Liver (tissue), 9 donors: ENCODE data around the gene KRT75. TPM values are rescaled to one million over a fixed set of nuclear protein-coding genes. Genes with fewer than 3 reads are reported as not detected.

Experiments used
- DNase-seq: peaks from one replicate; pipeline ENCODE4 v3.0.0-alpha.2; 2017; ENCODE audit warnings: low spot score
- H3K27ac ChIP-seq, 2 donors: one replicate each; pipeline ENCODE4 v1.7.0; 2013; ENCODE audit warnings: inconsistent platforms in 2 of 2, low read length in 2 of 2, control low read depth in 1 of 2, low read depth in 1 of 2, mild to moderate bottlenecking in 1 of 2
- H3K27me3 ChIP-seq, 4 donors: one replicate each; pipeline versions ENCODE4 v1.6.1 to v1.7.0; 2013; ENCODE audit warnings: low read length in 3 of 4, inconsistent platforms in 1 of 4, mild to moderate bottlenecking in 1 of 4, moderate library complexity in 1 of 4; ENCODE audit not compliant: control insufficient read depth in 4 of 4, insufficient read depth in 4 of 4
- H3K36me3 ChIP-seq, 4 donors: one replicate each; pipeline versions ENCODE4 v1.6.1 to v1.7.0; 2013; ENCODE audit warnings: low read length in 3 of 4, mild to moderate bottlenecking in 3 of 4, low read depth in 1 of 4, moderate library complexity in 1 of 4; ENCODE audit not compliant: control insufficient read depth in 4 of 4, insufficient read depth in 3 of 4
- H3K4me1 ChIP-seq, 4 donors: one replicate each; pipeline versions ENCODE4 v1.6.1 to v1.7.0; 2013; ENCODE audit warnings: low read length in 3 of 4, mild to moderate bottlenecking in 3 of 4, moderate library complexity in 1 of 4; ENCODE audit not compliant: control insufficient read depth in 4 of 4, insufficient read depth in 4 of 4
- H3K4me3 ChIP-seq, 3 donors: one replicate each; pipeline versions ENCODE4 v1.6.1 to v1.7.0; 2013; ENCODE audit warnings: low read length in 3 of 3, control low read depth in 1 of 3, low read depth in 1 of 3, mild to moderate bottlenecking in 1 of 3
- H3K9ac ChIP-seq, 2 donors: one replicate each; pipeline ENCODE4 v1.7.0; 2013; ENCODE audit warnings: low read length in 2 of 2, mild to moderate bottlenecking in 2 of 2, moderate library complexity in 2 of 2, control low read depth in 1 of 2, low read depth in 1 of 2
- H3K9me3 ChIP-seq, 4 donors: one replicate each; pipeline versions ENCODE4 v1.6.1 to v1.7.0; 2013; ENCODE audit warnings: low read length in 3 of 4; ENCODE audit not compliant: control insufficient read depth in 4 of 4
- ATF3 ChIP-seq: IDR thresholded peaks from 2 replicates; pipeline ENCODE4 v1.6.1; 2016; ENCODE audit warnings: antibody characterized with exemption
- EGR1 ChIP-seq, 2 donors: IDR thresholded peaks; 2 replicates each; pipeline ENCODE4 v1.6.1; 2016 to 2018; ENCODE audit warnings: antibody characterized with exemption in 2 of 2, low read depth in 2 of 2
- FOXA1 ChIP-seq: IDR thresholded peaks from 2 replicates; pipeline ENCODE4 v1.6.1; 2016; ENCODE audit warnings: antibody characterized with exemption
- FOXA2 ChIP-seq: IDR thresholded peaks from 2 replicates; pipeline ENCODE4 v1.6.1; 2016; ENCODE audit warnings: antibody characterized with exemption
- HNF4A ChIP-seq, 2 donors: conservative IDR thresholded peaks; 2 replicates each; pipeline ENCODE4 v1.6.1; 2016; ENCODE audit warnings: antibody characterized with exemption in 2 of 2, mild to moderate bottlenecking in 2 of 2
- HNF4G ChIP-seq: IDR thresholded peaks from 2 replicates; pipeline ENCODE4 v1.6.1; 2016; ENCODE audit warnings: antibody characterized with exemption
- JUND ChIP-seq, 2 donors: IDR thresholded peaks; 2 replicates each; pipeline ENCODE4 v1.6.1; 2016; ENCODE audit warnings: antibody characterized with exemption in 2 of 2
- MAX ChIP-seq: IDR thresholded peaks from 2 replicates; pipeline ENCODE4 v1.6.1; 2016; ENCODE audit warnings: antibody characterized with exemption
- NR2F2 ChIP-seq: IDR thresholded peaks from 2 replicates; pipeline ENCODE4 v1.6.1; 2016; ENCODE audit warnings: antibody characterized with exemption
- RAD21 ChIP-seq, 2 donors: IDR thresholded peaks; 2 replicates each; pipeline ENCODE4 v1.6.1; 2016; ENCODE audit warnings: antibody characterized with exemption in 2 of 2, mild to moderate bottlenecking in 2 of 2
- RXRA ChIP-seq, 2 donors: IDR thresholded peaks; 2 replicates each; pipeline ENCODE4 v1.6.1; 2017 to 2018; ENCODE audit warnings: antibody characterized with exemption in 2 of 2, mild to moderate bottlenecking in 1 of 2
- SP1 ChIP-seq: IDR thresholded peaks from 2 replicates; pipeline ENCODE4 v1.6.1; 2018; ENCODE audit warnings: antibody characterized with exemption, mild to moderate bottlenecking
- TAF1 ChIP-seq: conservative IDR thresholded peaks from 2 replicates; pipeline ENCODE4 v1.6.1; 2016; ENCODE audit warnings: antibody characterized with exemption, mild to moderate bottlenecking
- YY1 ChIP-seq: IDR thresholded peaks from 2 replicates; pipeline ENCODE4 v1.6.1; 2016; ENCODE audit warnings: antibody characterized with exemption, mild to moderate bottlenecking
- WGBS: extraction: QIAGEN DNeasy Blood & Tissue Kit; methylation state at CpG from one replicate; pipeline ENCODE4 v1.1.7; 2013; 5-methylcytosine and 5-hydroxymethylcytosine counted together
- polyA plus RNA-seq, 2 donors: library from polyadenylated mRNA; stranded (reverse) in 1 of 2; unstranded in 1 of 2; fragments of 200-250 nt in 1 of 2; fragments of >200 nt in 1 of 2; fragmentation: Nextera tagmentation in 1 of 2; extraction: Ambion mirVana in 1 of 2; gene quantifications; one replicate each; pipeline versions ENCODE4 v1.2.1 to v1.2.3, GENCODE V29; 2013 to 2015
- total RNA-seq, 2 donors: library from RNA; depleted of rRNA; stranded (reverse); fragments of >200 nt; gene quantifications; one replicate each; pipeline ENCODE4 v1.2.3, GENCODE V29; 2014
- TF ChIP-seq, protein P1 (sequence below): fragments of 150-350 bp; IDR thresholded peaks from 2 replicates; pipeline ENCODE4 v1.5.1; 2017; ENCODE audit warnings: improper control_type of control experiment, low read depth, low read length; ENCODE audit not compliant: missing input control
- TF ChIP-seq, protein P2 (sequence below): IDR thresholded peaks from 2 replicates; pipeline ENCODE4 v1.6.1; 2016; ENCODE audit warnings: antibody characterized with exemption
- donor health status: healthy.
- donor health status: healthy.
- donor health status: healthy.
- donor health status: healthy.
- donor health status: healthy.

Gene KRT75
- total and polyA plus RNA-seq, 4 donors: not detected

GRCh38 chr12:52423661-52424500, 10.3 kb downstream of the KRT75 start:
- TF ChIP-seq RXRA (IDR thresholded peaks at IDR 0.05) (no peak), FOXA1 (no peak), HNF4A (conservative IDR thresholded peaks at IDR 0.05) (no peak), YY1 (no peak), RAD21 (IDR thresholded peaks at IDR 0.05) (no peak), MAX (no peak), NR2F2 (no peak), TAF1 (no peak)
- peaks cover 0 to 5% (median 0%) of the 10 kb centered on the region in 4 donors for H3K27me3 ChIP-seq
- H3K9me3 ChIP-seq: no peaks in the 10 kb centered on the region
- DNase-seq: no peak
- no peaks in the 10 kb centered on the region for H3K36me3 ChIP-seq
- no peak overlapping the region for H3K27ac ChIP-seq
- WGBS: 78% methylated on average over 11 of the region's 11 CpGs
- no peak overlapping the region for H3K4me3 ChIP-seq
- H3K4me1 ChIP-seq: no peaks in the 10 kb centered on the region
- no peak overlapping the region for H3K9ac ChIP-seq

GRCh38 chr12:52423035-52423434, 11.1 kb downstream of the KRT75 start:
- Histone ChIP-seq H3K4me3 (no peak overlapping the region), H3K9ac (no peak overlapping the region), H3K4me1 (no peaks in the 10 kb centered on the region), H3K27me3 (peaks cover 0 to 5% (median 0%) of the 10 kb centered on the region in 4 donors), H3K9me3 (no peaks in the 10 kb centered on the region), H3K27ac (no peak overlapping the region), H3K36me3 (no peaks in the 10 kb centered on the region)
- WGBS: 78% methylated on average over 6 of the region's 6 CpGs
- TF ChIP-seq, protein P1, sequence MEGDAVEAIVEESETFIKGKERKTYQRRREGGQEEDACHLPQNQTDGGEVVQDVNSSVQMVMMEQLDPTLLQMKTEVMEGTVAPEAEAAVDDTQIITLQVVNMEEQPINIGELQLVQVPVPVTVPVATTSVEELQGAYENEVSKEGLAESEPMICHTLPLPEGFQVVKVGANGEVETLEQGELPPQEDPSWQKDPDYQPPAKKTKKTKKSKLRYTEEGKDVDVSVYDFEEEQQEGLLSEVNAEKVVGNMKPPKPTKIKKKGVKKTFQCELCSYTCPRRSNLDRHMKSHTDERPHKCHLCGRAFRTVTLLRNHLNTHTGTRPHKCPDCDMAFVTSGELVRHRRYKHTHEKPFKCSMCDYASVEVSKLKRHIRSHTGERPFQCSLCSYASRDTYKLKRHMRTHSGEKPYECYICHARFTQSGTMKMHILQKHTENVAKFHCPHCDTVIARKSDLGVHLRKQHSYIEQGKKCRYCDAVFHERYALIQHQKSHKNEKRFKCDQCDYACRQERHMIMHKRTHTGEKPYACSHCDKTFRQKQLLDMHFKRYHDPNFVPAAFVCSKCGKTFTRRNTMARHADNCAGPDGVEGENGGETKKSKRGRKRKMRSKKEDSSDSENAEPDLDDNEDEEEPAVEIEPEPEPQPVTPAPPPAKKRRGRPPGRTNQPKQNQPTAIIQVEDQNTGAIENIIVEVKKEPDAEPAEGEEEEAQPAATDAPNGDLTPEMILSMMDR: no peak
- TF ChIP-seq JUND (IDR thresholded peaks at IDR 0.05) (no peak), NR2F2 (no peak), EGR1 (IDR thresholded peaks at IDR 0.05; ENCODE audit: low read depth in 2 of 2) (no peak), ATF3 (no peak), SP1 (no peak), FOXA1 (no peak), FOXA2 (no peak), RXRA (IDR thresholded peaks at IDR 0.05) (no peak), HNF4A (conservative IDR thresholded peaks at IDR 0.05) (no peak), HNF4G (no peak)
- TF ChIP-seq, protein P2, sequence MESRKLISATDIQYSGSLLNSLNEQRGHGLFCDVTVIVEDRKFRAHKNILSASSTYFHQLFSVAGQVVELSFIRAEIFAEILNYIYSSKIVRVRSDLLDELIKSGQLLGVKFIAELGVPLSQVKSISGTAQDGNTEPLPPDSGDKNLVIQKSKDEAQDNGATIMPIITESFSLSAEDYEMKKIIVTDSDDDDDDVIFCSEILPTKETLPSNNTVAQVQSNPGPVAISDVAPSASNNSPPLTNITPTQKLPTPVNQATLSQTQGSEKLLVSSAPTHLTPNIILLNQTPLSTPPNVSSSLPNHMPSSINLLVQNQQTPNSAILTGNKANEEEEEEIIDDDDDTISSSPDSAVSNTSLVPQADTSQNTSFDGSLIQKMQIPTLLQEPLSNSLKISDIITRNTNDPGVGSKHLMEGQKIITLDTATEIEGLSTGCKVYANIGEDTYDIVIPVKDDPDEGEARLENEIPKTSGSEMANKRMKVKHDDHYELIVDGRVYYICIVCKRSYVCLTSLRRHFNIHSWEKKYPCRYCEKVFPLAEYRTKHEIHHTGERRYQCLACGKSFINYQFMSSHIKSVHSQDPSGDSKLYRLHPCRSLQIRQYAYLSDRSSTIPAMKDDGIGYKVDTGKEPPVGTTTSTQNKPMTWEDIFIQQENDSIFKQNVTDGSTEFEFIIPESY: no peak
- no peak for DNase-seq
